Astrocyte (in vitro differentiated cells and primary cell): ENCODE data around the gene C20orf204.

Source experiments
- EZH2 ChIP-seq: IDR thresholded peaks from 2 replicates; pipeline ENCODE4 v1.6.1; 2012; ENCODE audit warnings: mild to moderate bottlenecking, low read length, inconsistent platforms; ENCODE audit not compliant: insufficient read depth
- TF ChIP-seq, protein P1 (sequence below): IDR thresholded peaks from 2 replicates; pipeline ENCODE4 v1.5.1; 2011; ENCODE audit warnings: low read depth, mild to moderate bottlenecking, inconsistent platforms, low read length, moderate library complexity; ENCODE audit not compliant: insufficient read depth

DNA sequence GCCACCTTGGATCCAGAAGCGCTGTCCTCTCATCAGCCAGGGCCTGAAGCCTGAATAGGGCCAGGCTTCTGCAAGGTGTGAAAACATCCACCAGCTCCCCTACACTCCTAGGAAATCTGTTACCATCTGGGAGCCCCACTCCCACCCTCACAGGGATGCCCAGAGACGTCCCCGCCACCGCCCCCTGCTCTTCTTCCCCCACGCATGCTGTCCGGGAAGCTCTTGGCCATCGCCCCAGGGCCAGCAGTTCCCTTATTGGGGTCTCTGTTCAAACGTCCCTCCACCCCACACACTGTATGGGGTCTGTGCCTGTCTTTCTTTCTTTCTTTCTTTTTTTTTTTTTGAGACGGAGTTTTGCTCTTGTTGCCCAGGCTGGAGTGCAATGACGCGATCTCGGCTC, 39.6 kb downstream of the C20orf204 start:
- TF ChIP-seq, protein P1, sequence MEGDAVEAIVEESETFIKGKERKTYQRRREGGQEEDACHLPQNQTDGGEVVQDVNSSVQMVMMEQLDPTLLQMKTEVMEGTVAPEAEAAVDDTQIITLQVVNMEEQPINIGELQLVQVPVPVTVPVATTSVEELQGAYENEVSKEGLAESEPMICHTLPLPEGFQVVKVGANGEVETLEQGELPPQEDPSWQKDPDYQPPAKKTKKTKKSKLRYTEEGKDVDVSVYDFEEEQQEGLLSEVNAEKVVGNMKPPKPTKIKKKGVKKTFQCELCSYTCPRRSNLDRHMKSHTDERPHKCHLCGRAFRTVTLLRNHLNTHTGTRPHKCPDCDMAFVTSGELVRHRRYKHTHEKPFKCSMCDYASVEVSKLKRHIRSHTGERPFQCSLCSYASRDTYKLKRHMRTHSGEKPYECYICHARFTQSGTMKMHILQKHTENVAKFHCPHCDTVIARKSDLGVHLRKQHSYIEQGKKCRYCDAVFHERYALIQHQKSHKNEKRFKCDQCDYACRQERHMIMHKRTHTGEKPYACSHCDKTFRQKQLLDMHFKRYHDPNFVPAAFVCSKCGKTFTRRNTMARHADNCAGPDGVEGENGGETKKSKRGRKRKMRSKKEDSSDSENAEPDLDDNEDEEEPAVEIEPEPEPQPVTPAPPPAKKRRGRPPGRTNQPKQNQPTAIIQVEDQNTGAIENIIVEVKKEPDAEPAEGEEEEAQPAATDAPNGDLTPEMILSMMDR, result no peak
- TF ChIP-seq EZH2, result no peak
